GM12801 (cell line): Measurements from ENCODE around the gene NCBP2L.

ENCODE experiments used
- TF ChIP-seq, protein P1 (sequence below): IDR thresholded peaks from one replicate; pipeline ENCODE4 v1.5.1; 2011; ENCODE audit warnings: control low read depth; ENCODE audit not compliant: insufficient read length; ENCODE audit errors: extremely low read depth

The NCBP2L gene

DNA sequence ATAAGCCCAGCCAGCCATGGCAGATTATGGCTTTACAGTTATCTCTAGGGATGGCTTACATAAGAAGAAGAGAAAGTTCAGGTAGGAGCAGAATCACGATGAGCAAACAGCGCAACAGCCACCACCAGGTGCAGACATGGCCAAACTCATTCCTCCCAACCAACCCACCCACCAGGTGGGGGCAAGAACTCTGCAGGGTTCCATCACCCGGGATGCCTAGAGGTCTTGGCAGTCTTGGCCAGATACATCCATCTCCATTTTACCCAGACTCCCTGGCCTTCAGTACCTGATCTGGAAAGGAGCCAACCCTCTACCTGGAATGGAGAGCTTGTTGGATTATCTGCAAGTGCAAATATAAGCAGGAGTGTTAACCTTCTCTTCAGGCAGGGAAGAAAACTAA lies 9.5 kb upstream of the NCBP2L start:
- TF ChIP-seq, protein P1, sequence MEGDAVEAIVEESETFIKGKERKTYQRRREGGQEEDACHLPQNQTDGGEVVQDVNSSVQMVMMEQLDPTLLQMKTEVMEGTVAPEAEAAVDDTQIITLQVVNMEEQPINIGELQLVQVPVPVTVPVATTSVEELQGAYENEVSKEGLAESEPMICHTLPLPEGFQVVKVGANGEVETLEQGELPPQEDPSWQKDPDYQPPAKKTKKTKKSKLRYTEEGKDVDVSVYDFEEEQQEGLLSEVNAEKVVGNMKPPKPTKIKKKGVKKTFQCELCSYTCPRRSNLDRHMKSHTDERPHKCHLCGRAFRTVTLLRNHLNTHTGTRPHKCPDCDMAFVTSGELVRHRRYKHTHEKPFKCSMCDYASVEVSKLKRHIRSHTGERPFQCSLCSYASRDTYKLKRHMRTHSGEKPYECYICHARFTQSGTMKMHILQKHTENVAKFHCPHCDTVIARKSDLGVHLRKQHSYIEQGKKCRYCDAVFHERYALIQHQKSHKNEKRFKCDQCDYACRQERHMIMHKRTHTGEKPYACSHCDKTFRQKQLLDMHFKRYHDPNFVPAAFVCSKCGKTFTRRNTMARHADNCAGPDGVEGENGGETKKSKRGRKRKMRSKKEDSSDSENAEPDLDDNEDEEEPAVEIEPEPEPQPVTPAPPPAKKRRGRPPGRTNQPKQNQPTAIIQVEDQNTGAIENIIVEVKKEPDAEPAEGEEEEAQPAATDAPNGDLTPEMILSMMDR, result no peak

DNA sequence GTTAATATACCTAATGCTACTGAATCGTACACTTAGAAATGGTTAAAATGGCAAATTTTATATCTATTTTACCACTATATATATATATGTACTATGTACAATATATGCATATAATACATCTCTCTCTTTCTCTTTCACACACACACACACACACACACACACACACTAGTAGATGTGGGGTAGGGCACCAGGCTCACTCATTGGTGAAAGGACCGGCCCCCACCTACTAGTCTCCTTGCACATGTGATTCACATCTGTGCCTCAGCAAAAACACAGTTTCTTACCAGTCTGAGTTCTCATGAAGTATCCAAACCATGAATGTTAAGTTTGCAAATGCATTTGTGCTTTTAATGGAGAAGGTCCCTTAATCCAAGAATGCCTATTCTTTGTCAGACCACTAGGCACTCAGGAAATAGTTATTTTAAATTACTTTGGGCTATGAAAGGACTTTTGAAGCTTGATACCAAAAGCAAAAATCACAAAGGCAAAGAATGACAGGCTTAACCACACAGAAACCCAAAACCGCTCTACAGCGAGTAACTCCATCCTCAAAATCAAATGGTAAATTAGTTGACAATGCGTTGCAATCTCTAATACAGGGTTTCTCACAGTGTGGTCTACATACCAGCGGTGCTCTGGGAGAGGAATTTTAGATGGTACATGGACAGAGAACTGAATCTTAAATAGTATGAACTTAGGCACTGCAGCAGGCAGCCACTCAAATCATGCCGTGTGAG lies 7.8 kb upstream of the NCBP2L start:
- TF ChIP-seq, protein P1, result no peak

DNA sequence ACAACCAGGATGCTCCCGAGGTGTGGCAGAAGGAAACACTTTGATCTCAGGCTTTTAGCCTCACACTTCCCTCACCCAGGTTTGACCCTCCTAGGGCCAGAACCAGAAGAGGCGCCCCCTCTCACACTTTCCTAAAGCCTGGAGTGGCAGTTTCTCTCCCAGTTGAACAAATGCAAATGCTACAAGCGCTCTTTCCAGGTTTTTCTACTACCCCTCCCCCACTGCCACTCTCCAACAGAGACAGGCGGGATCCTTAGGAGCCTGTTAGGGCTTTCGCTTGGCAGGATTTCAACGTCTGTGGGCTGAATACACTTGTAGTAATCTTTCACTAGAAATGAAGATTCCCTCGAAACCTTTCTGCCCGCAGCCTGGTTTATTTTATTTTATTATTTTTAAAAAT lies 4.3 kb upstream of the NCBP2L start:
- TF ChIP-seq, protein P1, result no peak

DNA sequence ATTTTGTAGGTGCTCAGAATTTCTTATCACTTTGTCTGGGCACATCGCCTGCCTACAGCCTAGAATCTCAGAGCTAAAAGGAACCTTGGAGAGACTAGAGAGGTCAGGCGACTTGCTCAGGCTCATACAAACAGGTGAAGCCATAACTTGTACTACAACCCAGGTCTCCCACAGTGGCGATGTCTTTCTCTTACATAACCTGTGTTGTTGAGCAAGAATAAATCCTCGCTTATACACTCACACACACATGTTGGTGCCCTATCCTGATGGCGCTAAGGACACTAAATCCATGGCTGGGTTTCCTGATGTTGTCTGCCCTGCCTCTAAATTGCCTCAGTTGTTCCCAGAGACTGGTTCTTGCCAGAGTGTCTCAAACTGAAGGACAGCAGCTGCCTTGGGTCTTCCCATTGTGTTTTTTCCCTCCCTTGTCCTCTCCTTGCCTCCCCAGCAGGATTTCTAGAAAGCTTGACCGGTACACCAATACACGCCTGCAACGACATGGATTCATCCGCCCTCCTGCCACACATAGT lies 3.6 kb upstream of the NCBP2L start:
- TF ChIP-seq, protein P1, result no peak

DNA sequence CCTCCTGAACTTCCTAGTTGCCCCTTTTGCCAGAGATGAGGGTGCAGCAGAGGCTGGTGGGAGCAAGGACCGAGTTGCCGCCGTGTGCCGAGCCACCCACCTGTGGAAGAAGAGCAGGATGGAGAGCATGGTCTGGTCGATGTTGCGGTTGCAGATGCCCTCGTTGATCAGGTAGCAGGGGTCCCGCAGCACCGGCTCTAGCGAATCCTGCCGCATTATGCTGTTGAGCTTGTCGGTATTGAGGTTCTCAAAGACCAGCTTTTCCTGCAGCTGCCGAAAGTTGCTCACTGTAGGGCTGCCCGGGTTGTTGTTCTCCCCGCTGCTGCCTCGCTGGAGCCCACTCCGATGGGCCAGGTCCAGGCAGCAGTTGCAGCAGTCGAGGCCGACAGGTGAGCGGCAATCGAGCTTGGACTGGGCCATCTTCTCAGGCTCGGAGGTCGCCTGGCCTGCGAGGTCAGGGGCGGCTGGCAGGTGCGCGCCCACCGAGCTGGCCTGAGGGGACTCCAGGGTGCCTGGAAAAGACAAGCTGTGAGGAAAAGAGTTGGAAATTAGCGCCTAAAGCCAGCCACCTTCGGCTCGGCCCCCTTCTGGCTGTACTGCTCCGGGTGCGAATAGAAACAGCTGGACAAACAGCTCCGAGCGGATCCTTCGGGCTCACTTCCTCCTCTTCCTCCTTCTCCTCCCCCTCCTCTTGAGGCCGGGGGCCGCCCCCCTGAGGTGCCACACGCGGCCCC lies 2.4 kb upstream of the NCBP2L start:
- TF ChIP-seq, protein P1, result no peak

DNA sequence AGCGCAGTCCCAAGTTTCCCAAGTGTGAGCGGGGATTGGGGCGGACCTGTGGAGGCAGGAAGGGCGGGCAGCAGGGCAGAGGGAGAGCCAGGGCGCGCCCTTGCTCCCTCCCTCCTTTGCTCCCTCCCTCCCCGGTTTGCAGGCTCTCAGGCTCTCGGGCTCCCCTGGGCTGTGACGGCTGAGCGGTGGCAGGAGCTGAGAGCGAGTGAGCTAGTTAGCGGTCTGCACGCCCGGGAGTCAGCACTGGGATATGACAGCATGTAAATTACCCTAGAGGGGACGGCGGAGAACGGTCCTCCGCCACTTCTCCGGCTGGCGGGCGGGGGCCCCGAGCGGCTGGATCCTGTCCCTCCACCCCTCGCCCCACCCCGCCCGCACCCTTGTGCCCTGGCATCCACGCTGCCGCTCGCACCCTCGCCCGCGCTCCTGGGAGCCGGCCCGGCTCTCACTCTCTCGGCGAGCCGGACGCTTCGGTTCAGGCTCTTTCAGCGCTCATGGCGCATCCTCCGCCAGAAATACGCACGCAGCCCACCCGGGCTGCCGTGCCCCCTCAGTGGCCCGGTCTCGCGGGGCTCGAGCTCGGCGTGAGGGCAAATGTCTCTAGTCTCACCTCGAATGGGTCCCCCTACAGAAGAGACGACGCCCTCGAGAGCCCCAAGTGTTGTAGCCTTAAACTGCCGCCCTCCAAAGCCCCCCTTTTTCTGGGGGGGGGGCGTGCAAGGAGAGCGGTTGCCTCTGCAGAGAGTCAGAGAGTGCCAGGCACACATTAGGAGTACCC lies 1.6 kb upstream of the NCBP2L start, which contains the start of gene TSC22D3:
Gene TSC22D3, minus strand, starts transcription at position 54 of the 778 bp plus-strand sequence. CDS start 368 bp downstream, outside the sequence.
- TF ChIP-seq, protein P1, result no peak
